HEK293T (cell line): Measurements from ENCODE around the gene IL13RA1.
"Not testable (repeated sequence)": the region's sequence is repeated elsewhere in the genome, so short reads cannot be mapped to it uniquely, and the experiment has no call there.

Source experiments
- BHLHE40 ChIP-seq: fragments of 450-650 bp; IDR thresholded peaks from 2 replicates; pipeline ENCODE4 v1.6.1; 2016; ENCODE audit warnings: mild to moderate bottlenecking, moderate library complexity, borderline replicate concordance
- ELF4 ChIP-seq: fragments of 450-650 bp; IDR thresholded peaks from 2 replicates; pipeline ENCODE4 v1.6.1; 2017; ENCODE audit warnings: antibody characterized with exemption
- NFRKB ChIP-seq: fragments of 450-650 bp; IDR thresholded peaks from 2 replicates; pipeline ENCODE4 v1.6.1; 2016; ENCODE audit warnings: mild to moderate bottlenecking, moderate library complexity
- SP1 ChIP-seq: fragments of 450-650 bp; IDR thresholded peaks from 2 replicates; pipeline ENCODE4 v1.6.1; 2017
- SUZ12 ChIP-seq: fragments of 450-650 bp; IDR thresholded peaks from 2 replicates; pipeline ENCODE4 v1.6.1; 2016; ENCODE audit warnings: mild to moderate bottlenecking
- TF ChIP-seq, protein P1 (sequence below): fragments of 450-650 bp; IDR thresholded peaks from 2 replicates; pipeline ENCODE4 v1.6.1; 2016

GRCh38 chrX:118716833-118717232, 10.6 kb upstream of the IL13RA1 start:
- TF ChIP-seq NFRKB, SP1, BHLHE40, ELF4, SUZ12: not testable (repeated sequence)
- TF ChIP-seq, protein P1, sequence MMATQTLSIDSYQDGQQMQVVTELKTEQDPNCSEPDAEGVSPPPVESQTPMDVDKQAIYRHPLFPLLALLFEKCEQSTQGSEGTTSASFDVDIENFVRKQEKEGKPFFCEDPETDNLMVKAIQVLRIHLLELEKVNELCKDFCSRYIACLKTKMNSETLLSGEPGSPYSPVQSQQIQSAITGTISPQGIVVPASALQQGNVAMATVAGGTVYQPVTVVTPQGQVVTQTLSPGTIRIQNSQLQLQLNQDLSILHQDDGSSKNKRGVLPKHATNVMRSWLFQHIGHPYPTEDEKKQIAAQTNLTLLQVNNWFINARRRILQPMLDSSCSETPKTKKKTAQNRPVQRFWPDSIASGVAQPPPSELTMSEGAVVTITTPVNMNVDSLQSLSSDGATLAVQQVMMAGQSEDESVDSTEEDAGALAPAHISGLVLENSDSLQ, result not testable (repeated sequence)
